GM18519 (cell line): ENCODE measurements around the gene HOXC4.
"Not testable (repeated sequence)": the region's sequence is repeated elsewhere in the genome, so short reads cannot be mapped to it uniquely, and the experiment has no call there.

Source experiments
- ATAC-seq: cut with Tn5 transposase; IDR thresholded peaks from one replicate; pipeline ENCODE4 v1.9.1; 2021; ENCODE audit warnings: mild to moderate bottlenecking, moderate library complexity; ENCODE audit not compliant: unreplicated experiment, low FRiP score

HOXC4 gene

GRCh38 chr12:54053003-54053750 lies 458 bp upstream of the HOXC4 start:
- peak; percentile 47 for ATAC-seq

- ATAC-seq, result no peak
Observed at GRCh38 chr12:54054742-54055194, 1.1 kb downstream of the HOXC4 start.

- no peak for ATAC-seq
Observed at GRCh38 chr12:54055552-54055951, 1.9 kb downstream of the HOXC4 start.

GRCh38 chr12:54056110-54056509 lies 2.5 kb downstream of the HOXC4 start:
- no peak for ATAC-seq

- no peak for ATAC-seq
Observed at GRCh38 chr12:54058128-54058768, 4.6 kb downstream of the HOXC4 start.

- no peak for ATAC-seq
Observed at GRCh38 chr12:54059668-54060067, 6.0 kb downstream of the HOXC4 start.

GRCh38 chr12:54060174-54060974 lies 6.7 kb downstream of the HOXC4 start:
- ATAC-seq, result no peak

- no peak for ATAC-seq
Observed at GRCh38 chr12:54060975-54061778, 7.5 kb downstream of the HOXC4 start.

- no peak for ATAC-seq
Observed at GRCh38 chr12:54065677-54066076, 12.0 kb downstream of the HOXC4 start.

GRCh38 chr12:54066408-54066807 lies 12.8 kb downstream of the HOXC4 start:
- no peak for ATAC-seq

GRCh38 chr12:54068418-54069070 lies 14.9 kb downstream of the HOXC4 start:
- no peak for ATAC-seq

GRCh38 chr12:54071942-54072341 lies 18.3 kb downstream of the HOXC4 start:
- ATAC-seq, result no peak

- no peak for ATAC-seq
Observed at GRCh38 chr12:54074308-54074707, 20.7 kb downstream of the HOXC4 start.

GRCh38 chr12:54075409-54075808 lies 21.8 kb downstream of the HOXC4 start:
- ATAC-seq, result no peak

GRCh38 chr12:54075974-54076373 lies 22.3 kb downstream of the HOXC4 start:
- ATAC-seq, result no peak

- not testable (repeated sequence) for ATAC-seq
Observed at GRCh38 chr12:54077843-54078242, 24.2 kb downstream of the HOXC4 start.

GRCh38 chr12:54079115-54079514 lies 25.5 kb downstream of the HOXC4 start:
- not testable (repeated sequence) for ATAC-seq

GRCh38 chr12:54080008-54080924 lies 26.6 kb downstream of the HOXC4 start:
- not testable (repeated sequence) for ATAC-seq

- not testable (repeated sequence) for ATAC-seq
Observed at GRCh38 chr12:54081053-54081514, 27.4 kb downstream of the HOXC4 start.
